ENCODE measurements around the gene CCDC170. TPM values are rescaled to one million over a fixed set of nuclear protein-coding genes. Genes with fewer than 3 reads are reported as not detected.

Gene CCDC170
- total and polyA plus RNA-seq, 2 of the 8 experiments (the other 6 are each of a cell fraction or from before 2014, with no cell fraction given): 0.06 to 0.09 TPM

DNA sequence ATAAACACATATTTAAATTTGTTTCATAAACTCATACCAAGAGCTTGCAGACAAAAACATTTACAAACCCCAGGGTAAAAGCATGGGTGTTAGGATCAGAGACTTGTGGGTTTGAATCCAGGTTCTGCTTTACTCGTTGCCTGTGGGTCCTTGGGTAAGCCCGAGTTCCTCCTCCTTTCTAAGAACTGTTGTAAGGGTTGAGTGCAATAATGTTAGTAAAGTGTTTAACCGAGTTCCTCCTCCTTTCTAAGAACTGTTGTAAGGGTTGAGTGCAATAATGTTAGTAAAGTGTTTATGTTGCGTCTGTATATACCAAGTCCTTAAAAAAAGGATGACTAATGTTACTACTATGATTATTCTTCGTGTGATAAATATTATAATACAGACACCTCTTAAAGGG, 18.7 kb downstream of the CCDC170 start:
- no peak overlapping the region for H2BK120ac ChIP-seq (replicated peaks; ENCODE audit: low read depth, low read length)
- no peaks in the 10 kb centered on the region for H3K79me2 ChIP-seq (ENCODE audit: control insufficient read depth in 1 of 2, insufficient read depth in 2 of 2, low read length in 2 of 2)
- peaks cover 0 to 3% of the 10 kb centered on the region in 2 experiments; a peak in 1 of 4 replicates for H3K9me3 ChIP-seq (ENCODE audit: insufficient read depth in 2 of 2, low read depth in 1 of 2, low read length in 1 of 2)
- CTCF ChIA-PET (ENCODE audit: partially characterized antibody): no interaction called here
- POLR2A ChIA-PET (ENCODE audit: partially characterized antibody): no interaction called here
- no peak overlapping the region for H4K5ac ChIP-seq (ENCODE audit: insufficient read length, low read depth, low read length)
- no peak overlapping the region for H4K91ac ChIP-seq (replicated peaks; ENCODE audit: insufficient read length, low read length)
- H3K23ac ChIP-seq (ENCODE audit: insufficient read length): no peak overlapping the region
- no peak for TF ChIP-seq BCL11A (IDR thresholded peaks at IDR 0.05; ENCODE audit: low read depth in 2 of 2, low read length in 2 of 2)
- TF ChIP-seq ASH2L (IDR thresholded peaks at IDR 0.05; ENCODE audit: low read length): no peak
- TF ChIP-seq, protein P1, sequence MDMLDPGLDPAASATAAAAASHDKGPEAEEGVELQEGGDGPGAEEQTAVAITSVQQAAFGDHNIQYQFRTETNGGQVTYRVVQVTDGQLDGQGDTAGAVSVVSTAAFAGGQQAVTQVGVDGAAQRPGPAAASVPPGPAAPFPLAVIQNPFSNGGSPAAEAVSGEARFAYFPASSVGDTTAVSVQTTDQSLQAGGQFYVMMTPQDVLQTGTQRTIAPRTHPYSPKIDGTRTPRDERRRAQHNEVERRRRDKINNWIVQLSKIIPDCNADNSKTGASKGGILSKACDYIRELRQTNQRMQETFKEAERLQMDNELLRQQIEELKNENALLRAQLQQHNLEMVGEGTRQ (IDR thresholded peaks at IDR 0.05; ENCODE audit: low read length): no peak
- TF ChIP-seq SIX5 (IDR thresholded peaks at IDR 0.05; ENCODE audit: low read depth, low read length): no peak
- TF ChIP-seq FOSL1 (IDR thresholded peaks at IDR 0.05; ENCODE audit: insufficient read depth, low read depth, low read length): no peak
- TF ChIP-seq, protein P2, sequence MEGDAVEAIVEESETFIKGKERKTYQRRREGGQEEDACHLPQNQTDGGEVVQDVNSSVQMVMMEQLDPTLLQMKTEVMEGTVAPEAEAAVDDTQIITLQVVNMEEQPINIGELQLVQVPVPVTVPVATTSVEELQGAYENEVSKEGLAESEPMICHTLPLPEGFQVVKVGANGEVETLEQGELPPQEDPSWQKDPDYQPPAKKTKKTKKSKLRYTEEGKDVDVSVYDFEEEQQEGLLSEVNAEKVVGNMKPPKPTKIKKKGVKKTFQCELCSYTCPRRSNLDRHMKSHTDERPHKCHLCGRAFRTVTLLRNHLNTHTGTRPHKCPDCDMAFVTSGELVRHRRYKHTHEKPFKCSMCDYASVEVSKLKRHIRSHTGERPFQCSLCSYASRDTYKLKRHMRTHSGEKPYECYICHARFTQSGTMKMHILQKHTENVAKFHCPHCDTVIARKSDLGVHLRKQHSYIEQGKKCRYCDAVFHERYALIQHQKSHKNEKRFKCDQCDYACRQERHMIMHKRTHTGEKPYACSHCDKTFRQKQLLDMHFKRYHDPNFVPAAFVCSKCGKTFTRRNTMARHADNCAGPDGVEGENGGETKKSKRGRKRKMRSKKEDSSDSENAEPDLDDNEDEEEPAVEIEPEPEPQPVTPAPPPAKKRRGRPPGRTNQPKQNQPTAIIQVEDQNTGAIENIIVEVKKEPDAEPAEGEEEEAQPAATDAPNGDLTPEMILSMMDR (IDR thresholded peaks at IDR 0.05; ENCODE audit: control extremely low read depth in 1 of 3, insufficient read depth in 1 of 3, low read depth in 1 of 3, low read length in 3 of 3): no peak
- TF ChIP-seq CBX8 (IDR thresholded peaks at IDR 0.05; ENCODE audit: borderline replicate concordance, low read depth, low read length): no peak
- TF ChIP-seq SUZ12 (IDR thresholded peaks at IDR 0.05; ENCODE audit: low read length): no peak
- no peak for TF ChIP-seq KDM1A (IDR thresholded peaks at IDR 0.05; ENCODE audit: borderline replicate concordance, low read length)
- no peak for TF ChIP-seq HDAC2 (IDR thresholded peaks at IDR 0.05; ENCODE audit: borderline replicate concordance in 1 of 2, low read depth in 2 of 2, low read length in 2 of 2)
- H3K4me3 ChIP-seq (ENCODE audit: extremely low read depth in 1 of 4, insufficient read depth in 2 of 4, low read depth in 3 of 4, low read length in 4 of 4): no peak overlapping the region
- no peak overlapping the region for H3K14ac ChIP-seq (ENCODE audit: insufficient read length)
- no peak overlapping the region for H2BK15ac ChIP-seq (ENCODE audit: low read length)
- no peak overlapping the region for H3K9ac ChIP-seq (replicated peaks in 1 of 4; ENCODE audit: extremely low read depth in 1 of 4, low read depth in 3 of 4, low read length in 3 of 4)
- H2BK12ac ChIP-seq (ENCODE audit: low read depth, low read length): no peak overlapping the region
- H3K56ac ChIP-seq (replicated peaks; ENCODE audit: insufficient read length, low read depth, low read length): no peak overlapping the region
- no peak overlapping the region for H3K4me2 ChIP-seq (ENCODE audit: insufficient read depth in 1 of 2, low read depth in 2 of 2, low read length in 2 of 2)
- no peaks in the 10 kb centered on the region for H3K36me3 ChIP-seq (ENCODE audit: control insufficient read depth in 2 of 4, insufficient read depth in 4 of 4, low read length in 3 of 4)
- FAIRE-seq: no peak
- no peak overlapping the region for H3K27ac ChIP-seq (ENCODE audit: low read depth, low read length)
- H2BK20ac ChIP-seq (ENCODE audit: low read length): no peak overlapping the region
- H2AFZ ChIP-seq (ENCODE audit: low read length): no peak overlapping the region
- no peaks in the 10 kb centered on the region for H3K79me1 ChIP-seq (ENCODE audit: low read depth, low read length)
- H2AK5ac ChIP-seq (ENCODE audit: low read depth, low read length): no peak overlapping the region
- no peak for DNase-seq (ENCODE audit: low read depth in 1 of 2, low spot score in 2 of 2)
- H4K8ac ChIP-seq (ENCODE audit: extremely low read depth, insufficient read depth, low read length): no peak overlapping the region
- WGBS, 2 experiments (ENCODE audit: extremely low coverage in 1 of 2, insufficient coverage in 1 of 2, insufficient read length in 1 of 2, insufficient replicate concordance in 2 of 2, low coverage in 1 of 2, low lambda C conversion rate in 2 of 2, missing lambda C conversion rate in 1 of 2): 94% methylated on average over 5 of the region's 5 CpGs; no CpG with 5 or more reads in 1 of the 2 experiments
- H3K23me2 ChIP-seq (ENCODE audit: low read depth, low read length): no peaks in the 10 kb centered on the region
- H3K18ac ChIP-seq (ENCODE audit: extremely low read depth, low read length): no peak overlapping the region
- no peak overlapping the region for H2BK5ac ChIP-seq (ENCODE audit: low read depth, low read length)
- no peaks in the 10 kb centered on the region for H4K20me1 ChIP-seq (replicated peaks in 1 of 2; ENCODE audit: control insufficient read depth in 1 of 2, insufficient read depth in 2 of 2, low read length in 2 of 2)
- no peaks in the 10 kb centered on the region for H3K27me3 ChIP-seq (replicated peaks in 1 of 4; ENCODE audit: control insufficient read depth in 3 of 4, extremely low read depth in 1 of 4, insufficient read depth in 3 of 4, low read length in 3 of 4)
- H3K4ac ChIP-seq (replicated peaks; ENCODE audit: insufficient read length, low read depth, low read length): no peak overlapping the region
- no peaks in the 10 kb centered on the region for H3K4me1 ChIP-seq (replicated peaks in 1 of 4; ENCODE audit: control insufficient read depth in 3 of 4, insufficient read depth in 4 of 4, low read length in 3 of 4)
